Measurements from ENCODE around the gene GBX1. TPM values are rescaled to one million over a fixed set of nuclear protein-coding genes. Genes with fewer than 3 reads are reported as not detected.

The GBX1 gene
- total RNA-seq (under 1 TPM in 5 of 9 donors, not detected in 4; 0.29 to 0.52 (median 0.36) TPM), polyA plus RNA-seq (under 1 TPM in 1 of 2 donors, not detected in 1; 0.27 TPM)
- long read RNA-seq, donor 1, partial matches to known transcripts: 0 of 1 reads
- long read RNA-seq, donor 1, other reads (novel, unspliced or antisense): 1 of 1 reads
- long read RNA-seq, donor 2, partial matches to known transcripts: 0 of 1 reads
- long read RNA-seq, donor 2, other reads (novel, unspliced or antisense): 1 of 1 reads
- long read RNA-seq, donor 3, partial matches to known transcripts: 0 of 1 reads
- long read RNA-seq, donor 3, other reads (novel, unspliced or antisense): 1 of 1 reads

DNA sequence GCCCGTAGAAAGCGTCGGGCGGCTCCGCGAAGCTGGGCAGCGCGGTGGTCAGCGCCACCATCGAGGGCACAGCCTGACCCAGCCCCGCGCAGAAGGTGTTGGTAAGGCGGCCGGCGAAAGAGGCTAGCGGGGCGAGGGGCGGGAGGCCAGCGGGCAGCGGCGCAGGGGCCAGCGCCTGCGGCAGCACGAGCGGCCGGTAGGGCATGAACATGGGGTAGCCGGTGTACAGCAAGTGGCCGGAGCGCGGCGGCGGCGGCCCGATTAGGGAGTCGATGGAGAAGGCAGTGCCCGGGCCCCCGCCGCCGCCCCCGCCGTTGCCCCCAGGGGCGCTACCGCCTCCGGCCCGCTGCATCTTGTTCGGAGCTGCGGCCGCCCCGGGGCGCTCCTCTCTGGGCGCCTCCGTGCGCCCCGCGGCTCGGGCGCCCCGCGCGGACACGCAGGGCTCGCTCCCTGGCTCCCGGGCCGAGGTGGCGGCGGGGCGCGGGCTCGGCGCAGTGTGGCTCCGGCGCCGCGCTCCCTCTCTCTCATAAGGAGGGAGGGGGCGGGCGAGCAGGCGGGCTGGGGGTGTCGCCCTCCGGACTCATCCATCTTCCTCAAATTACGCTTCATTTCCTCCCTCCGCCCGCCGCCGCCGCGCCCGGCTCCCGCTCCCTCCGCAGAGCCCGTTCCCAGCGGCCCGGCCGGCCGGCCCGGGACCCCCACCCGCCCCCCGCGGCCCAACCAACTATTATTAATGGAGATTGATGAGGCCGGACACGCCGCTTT lies at the start of gene GBX1:
Gene GBX1, minus strand, starts transcription at position 498 of the 765 bp plus-strand sequence. Its CDS starts 146 bp downstream, at position 352.
- DNase-seq (no peak), ATAC-seq (peak in 3 of 4 donors; percentile 39 to 58 (median 58))
- Histone ChIP-seq H3K36me3 (no peaks in the 10 kb centered on the region), H3K27me3 (peaks cover 11 to 85% (median 36%) of the 10 kb centered on the region in 9 donors), H3K9me3 (no peaks in the 10 kb centered on the region), H3K27ac (no peak within 1 kb of the TSS), H3K4me1 (peaks cover 0 to 38% (median 11%) of the 10 kb centered on the region in 12 donors), H3K4me3 (peak within 1 kb of the TSS; percentile 32 to 57 (median 51))
- intact Hi-C loops (cut with DNase I): loop anchor here in 2 of 10 donors (5.0 kb wide), 1 partner anchor 135 kb away; no protein-coding TSS in a partner anchor
- TF ChIP-seq POLR2A (IDR thresholded peaks at IDR 0.05): no peak
- TF ChIP-seq, protein P1, sequence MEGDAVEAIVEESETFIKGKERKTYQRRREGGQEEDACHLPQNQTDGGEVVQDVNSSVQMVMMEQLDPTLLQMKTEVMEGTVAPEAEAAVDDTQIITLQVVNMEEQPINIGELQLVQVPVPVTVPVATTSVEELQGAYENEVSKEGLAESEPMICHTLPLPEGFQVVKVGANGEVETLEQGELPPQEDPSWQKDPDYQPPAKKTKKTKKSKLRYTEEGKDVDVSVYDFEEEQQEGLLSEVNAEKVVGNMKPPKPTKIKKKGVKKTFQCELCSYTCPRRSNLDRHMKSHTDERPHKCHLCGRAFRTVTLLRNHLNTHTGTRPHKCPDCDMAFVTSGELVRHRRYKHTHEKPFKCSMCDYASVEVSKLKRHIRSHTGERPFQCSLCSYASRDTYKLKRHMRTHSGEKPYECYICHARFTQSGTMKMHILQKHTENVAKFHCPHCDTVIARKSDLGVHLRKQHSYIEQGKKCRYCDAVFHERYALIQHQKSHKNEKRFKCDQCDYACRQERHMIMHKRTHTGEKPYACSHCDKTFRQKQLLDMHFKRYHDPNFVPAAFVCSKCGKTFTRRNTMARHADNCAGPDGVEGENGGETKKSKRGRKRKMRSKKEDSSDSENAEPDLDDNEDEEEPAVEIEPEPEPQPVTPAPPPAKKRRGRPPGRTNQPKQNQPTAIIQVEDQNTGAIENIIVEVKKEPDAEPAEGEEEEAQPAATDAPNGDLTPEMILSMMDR (IDR thresholded peaks at IDR 0.05): peak in 7 of 12 donors; percentile 5 to 23 (median 16)
- 1% methylated on average over 34 to 101 of the region's 101 CpGs for WGBS, 4 donors

DNA sequence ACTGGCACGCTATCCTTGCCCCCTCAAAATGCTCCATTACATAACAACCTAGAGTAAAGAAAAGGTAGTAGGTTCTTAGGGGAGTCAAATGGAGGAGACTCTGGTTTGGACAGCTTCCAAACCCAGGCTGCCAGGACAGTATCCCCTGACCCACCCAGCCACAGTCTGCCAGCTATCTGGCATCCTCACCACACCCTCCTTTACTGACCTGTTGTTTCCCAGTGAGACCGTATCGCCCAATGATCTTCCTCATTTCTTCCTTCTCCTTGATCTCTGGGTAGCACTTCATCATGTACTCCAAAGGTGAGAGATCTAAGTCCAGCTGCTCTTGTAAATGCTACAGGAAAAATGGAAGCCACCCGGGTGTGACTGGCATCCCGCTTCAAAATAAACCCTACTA lies 47.9 kb upstream of the GBX1 start:
- Histone ChIP-seq H3K9me3 (no peaks in the 10 kb centered on the region), H3K36me3 (peaks cover 3 to 87% (median 82%) of the 10 kb centered on the region in 9 donors), H3K4me3 (no peak overlapping the region), H3K4me1 (no peaks in the 10 kb centered on the region), H3K27me3 (no peaks in the 10 kb centered on the region), H3K27ac (no peak overlapping the region)
- intact Hi-C loops (cut with DNase I): no loop called here
- ATAC-seq (no peak), DNase-seq (no peak)
- 97 to 100% (median 98%) methylated on average over 5 of the region's 5 CpGs for WGBS, 4 donors
- no peak for TF ChIP-seq POLR2A (IDR thresholded peaks at IDR 0.05)
- TF ChIP-seq, protein P1 (IDR thresholded peaks at IDR 0.05): no peak

DNA sequence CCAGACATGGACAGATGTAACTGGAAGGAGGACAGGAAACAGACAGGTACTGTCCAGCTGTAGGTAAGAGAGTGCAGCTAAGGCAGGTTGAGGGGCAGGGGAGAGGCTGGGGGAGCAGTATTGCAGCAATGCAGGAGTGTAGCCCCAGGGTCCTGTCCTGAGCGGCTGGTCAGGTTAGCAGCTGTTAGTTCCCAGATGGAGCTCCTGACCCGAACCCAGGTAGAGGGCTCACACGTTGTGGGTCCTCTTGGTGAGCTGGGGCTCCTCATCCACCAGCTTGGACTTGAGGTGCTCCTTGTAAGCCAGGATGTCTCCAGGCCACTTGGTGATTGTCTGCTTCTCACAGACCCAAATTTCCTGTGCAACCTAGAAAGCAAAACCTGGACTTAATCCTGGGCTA lies 46.3 kb upstream of the GBX1 start:
- ATAC-seq: no peak
- H3K4me3 ChIP-seq: no peak overlapping the region
- no peak for TF ChIP-seq POLR2A (IDR thresholded peaks at IDR 0.05)
- TF ChIP-seq, protein P1 (IDR thresholded peaks at IDR 0.05): no peak
- H3K4me1 ChIP-seq: no peaks in the 10 kb centered on the region
- peaks cover 3 to 71% (median 66%) of the 10 kb centered on the region in 9 donors for H3K36me3 ChIP-seq
- no peak overlapping the region for H3K27ac ChIP-seq
- H3K9me3 ChIP-seq: no peaks in the 10 kb centered on the region
- no peaks in the 10 kb centered on the region for H3K27me3 ChIP-seq
- intact Hi-C loops (cut with DNase I): no loop called here
- WGBS, 4 donors: 80 to 87% (median 83%) methylated on average over 2 to 3 of the region's 3 CpGs
- DNase-seq: no peak

DNA sequence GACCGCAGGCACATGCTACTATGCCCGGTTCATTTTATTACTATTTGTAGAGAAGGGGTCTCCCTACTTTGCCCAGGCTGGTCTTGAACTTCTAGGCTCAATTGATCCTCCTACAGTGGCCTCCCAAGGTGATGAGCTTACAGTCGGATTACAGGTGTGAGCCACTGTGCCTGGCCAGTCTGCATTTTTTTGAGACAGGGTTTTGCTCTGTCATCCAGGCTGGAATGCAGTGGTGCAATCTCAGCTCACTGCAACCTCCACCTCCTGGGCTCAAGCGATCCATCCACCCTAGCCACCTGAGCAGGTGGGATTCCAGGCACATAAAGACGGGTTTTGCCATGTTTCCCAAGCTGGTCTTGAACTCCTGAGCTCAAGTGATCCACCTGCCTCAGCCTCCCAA lies 45.1 kb upstream of the GBX1 start:
- intact Hi-C loops (cut with DNase I): no loop called here
- ATAC-seq (no peak), DNase-seq (no peak)
- Histone ChIP-seq H3K4me1 (no peaks in the 10 kb centered on the region), H3K27ac (no peak overlapping the region), H3K27me3 (no peaks in the 10 kb centered on the region), H3K4me3 (no peak overlapping the region), H3K36me3 (peaks cover 3 to 59% (median 54%) of the 10 kb centered on the region in 9 donors), H3K9me3 (no peaks in the 10 kb centered on the region)
- WGBS, 4 donors: 79 to 96% (median 85%) methylated on average over 4 to 5 of the region's 5 CpGs
- no peak for TF ChIP-seq POLR2A (IDR thresholded peaks at IDR 0.05)
- TF ChIP-seq, protein P1 (IDR thresholded peaks at IDR 0.05): no peak

Measured in heart left ventricle (tissue), 16 donors.